Right lobe of liver (tissue), 6 donors: ENCODE results near the gene NBEA. TPM values are rescaled to one million over a fixed set of nuclear protein-coding genes. Genes with fewer than 3 reads are reported as not detected.

Source experiments
- ATAC-seq, 4 donors: fragments of 200-7000 bp; cut with Tn5 transposase; one replicate each; pipeline ENCODE4 v1.9.1; 2020; ENCODE audit warnings: mild to moderate bottlenecking in 4 of 4, moderate library complexity in 4 of 4
- DNase-seq, 3 donors: peaks; one replicate each; pipeline ENCODE4 v3.0.0-alpha.2; 2020
- H3K27ac ChIP-seq, 3 donors: fragments of 200-600 bp; one replicate each; pipeline ENCODE4 v1.8.0; 2022
- H3K27me3 ChIP-seq, 2 donors: fragments of 200-600 bp; one replicate each; pipeline ENCODE4 v1.8.0; 2022
- H3K36me3 ChIP-seq, 4 donors: fragments of 200-600 bp; sonication (generic) in 1 of 4; one replicate each; pipeline versions ENCODE4 v1.5.1 to v1.8.0; 2017 to 2022; ENCODE audit warnings: control low read depth in 1 of 4
- H3K4me1 ChIP-seq, 4 donors: fragments of 200-600 bp; sonication (generic) in 1 of 4; one replicate each; pipeline versions ENCODE4 v1.5.1 to v1.8.0; 2017 to 2022; ENCODE audit warnings: control low read depth in 1 of 4
- H3K4me3 ChIP-seq, 3 donors: fragments of 200-600 bp; one replicate each; pipeline ENCODE4 v1.8.0; 2022
- H3K9me3 ChIP-seq, 4 donors: fragments of 200-600 bp; sonication (generic) in 1 of 4; one replicate each; pipeline versions ENCODE4 v1.5.1 to v1.8.0; 2017 to 2022; ENCODE audit warnings: control low read depth in 1 of 4
- POLR2A ChIP-seq: fragments of 450-650 bp; IDR thresholded peaks from one replicate; pipeline ENCODE4 v1.6.1; 2017; ENCODE audit warnings: antibody characterized with exemption, mild to moderate bottlenecking
- WGBS: methylation state at CpG from one replicate; pipeline ENCODE4 v1.1.6; 2018; ENCODE audit warnings: low coverage, low lambda C conversion rate; ENCODE audit not compliant: insufficient coverage; ENCODE audit errors: missing lambda C conversion rate; 5-methylcytosine and 5-hydroxymethylcytosine counted together
- intact Hi-C, 2 donors: fragments of 100-400 bp; cut with DNase I; formaldehyde crosslinking; loops; one replicate each; pipeline versions ENCODE4 v1.11.2 to v1.14.1; 2022
- total RNA-seq, 6 experiments: library from RNA; depleted of rRNA in 2 of 6; stranded (reverse); fragments of >200 nt in 2 of 6; fragmentation: NEBNext Ultra II Directional in 3 of 6; extraction: Animal tissue kit (Norgen Biotek cat#: 25700) in 3 of 6; gene quantifications; one replicate each; pipeline versions ENCODE4 v1.1.0 to v1.2.4, GENCODE V29; 2016 to 2023
- TF ChIP-seq, protein P1 (sequence below), 4 donors: fragments of 200-600 bp in 3 of 4; fragments of 450-650 bp in 1 of 4; IDR thresholded peaks; one replicate each; pipeline versions ENCODE4 v1.5.1 to v1.8.0; 2016 to 2022; ENCODE audit warnings: antibody characterized with exemption in 4 of 4, mild to moderate bottlenecking in 2 of 4
- donor health status: DM: no; HTN: yes; CAD: no.
- donor health status: DM: no; HTN: no; CAD: no.
- donor health status: DM: no; HTN: no; CAD: no.
- donor health status: DM: no; HTN: yes; CAD: no.
- donor health status: DM: no; HTN: yes; CAD: no.

NBEA gene
- total RNA-seq, 6 experiments from 2014 or later, result 0.62 to 1.7 (median 0.75) TPM

GRCh38 chr13:35279500-35279899 is 337.4 kb downstream of the NBEA start:
- H3K36me3 ChIP-seq, result no peaks in the 10 kb centered on the region
- H3K27me3 ChIP-seq, result no peaks in the 10 kb centered on the region
- H3K9me3 ChIP-seq, result no peaks in the 10 kb centered on the region
- 70% methylated on average over 1 of the region's 1 CpG for WGBS
- ATAC-seq (peak in 3 of 4 donors; percentile 58 to 81 (median 59)), DNase-seq (no peak)
- H3K4me1 ChIP-seq, result no peaks in the 10 kb centered on the region
- no peak overlapping the region for H3K4me3 ChIP-seq
- TF ChIP-seq POLR2A, result no peak
- TF ChIP-seq, protein P1, sequence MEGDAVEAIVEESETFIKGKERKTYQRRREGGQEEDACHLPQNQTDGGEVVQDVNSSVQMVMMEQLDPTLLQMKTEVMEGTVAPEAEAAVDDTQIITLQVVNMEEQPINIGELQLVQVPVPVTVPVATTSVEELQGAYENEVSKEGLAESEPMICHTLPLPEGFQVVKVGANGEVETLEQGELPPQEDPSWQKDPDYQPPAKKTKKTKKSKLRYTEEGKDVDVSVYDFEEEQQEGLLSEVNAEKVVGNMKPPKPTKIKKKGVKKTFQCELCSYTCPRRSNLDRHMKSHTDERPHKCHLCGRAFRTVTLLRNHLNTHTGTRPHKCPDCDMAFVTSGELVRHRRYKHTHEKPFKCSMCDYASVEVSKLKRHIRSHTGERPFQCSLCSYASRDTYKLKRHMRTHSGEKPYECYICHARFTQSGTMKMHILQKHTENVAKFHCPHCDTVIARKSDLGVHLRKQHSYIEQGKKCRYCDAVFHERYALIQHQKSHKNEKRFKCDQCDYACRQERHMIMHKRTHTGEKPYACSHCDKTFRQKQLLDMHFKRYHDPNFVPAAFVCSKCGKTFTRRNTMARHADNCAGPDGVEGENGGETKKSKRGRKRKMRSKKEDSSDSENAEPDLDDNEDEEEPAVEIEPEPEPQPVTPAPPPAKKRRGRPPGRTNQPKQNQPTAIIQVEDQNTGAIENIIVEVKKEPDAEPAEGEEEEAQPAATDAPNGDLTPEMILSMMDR (IDR thresholded peaks at IDR 0.05), result no peak
- intact Hi-C loops, result no loop called here
- no peak overlapping the region for H3K27ac ChIP-seq

DNA sequence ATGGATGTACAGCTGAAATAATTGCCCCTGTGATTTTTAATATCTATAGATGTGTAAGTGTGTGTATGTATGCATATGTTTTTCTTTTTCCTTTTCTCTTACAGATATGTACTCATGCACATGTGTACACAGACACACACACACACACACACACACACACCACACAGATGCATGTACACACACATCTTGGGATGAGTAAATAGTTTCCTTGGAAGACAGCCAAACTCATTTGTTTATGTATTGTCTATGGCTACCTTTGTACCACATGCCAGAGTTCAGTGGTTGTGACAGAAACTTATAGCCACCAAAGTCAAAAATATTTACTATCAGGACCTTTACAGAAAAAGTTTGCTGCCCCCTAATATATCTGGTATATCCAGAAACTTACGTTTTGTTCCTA is 341.8 kb downstream of the NBEA start:
- ATAC-seq (peak in 3 of 4 donors; percentile 43 to 74 (median 47)), DNase-seq (no peak)
- H3K4me1 ChIP-seq, result no peaks in the 10 kb centered on the region
- H3K27me3 ChIP-seq, result no peaks in the 10 kb centered on the region
- H3K36me3 ChIP-seq, result no peaks in the 10 kb centered on the region
- 37% methylated on average over 1 of the region's 1 CpG for WGBS
- H3K4me3 ChIP-seq, result no peak overlapping the region
- intact Hi-C loops, result no loop called here
- TF ChIP-seq, protein P1 (IDR thresholded peaks at IDR 0.05), result no peak
- TF ChIP-seq POLR2A, result no peak
- H3K9me3 ChIP-seq, result no peaks in the 10 kb centered on the region
- H3K27ac ChIP-seq, result no peak overlapping the region

DNA sequence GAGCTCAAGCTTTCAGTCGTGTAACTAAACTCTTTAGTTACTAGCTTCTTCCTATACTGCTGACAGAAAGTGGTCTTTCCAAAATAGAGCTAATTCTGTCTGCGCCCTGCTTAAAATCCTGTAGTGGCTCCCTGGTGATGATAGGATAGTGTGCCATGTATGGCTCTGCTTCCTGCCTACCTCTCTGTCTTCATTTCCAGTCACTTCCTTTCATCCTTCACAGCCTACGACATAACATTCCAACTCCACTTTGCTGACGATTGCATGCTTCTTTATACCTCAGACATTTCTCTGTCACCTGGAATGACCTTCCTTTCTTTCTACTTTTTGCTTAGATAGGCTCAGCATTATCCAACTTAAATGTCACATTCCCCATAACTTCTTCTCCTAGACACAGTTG is 343.6 kb downstream of the NBEA start:
- TF ChIP-seq, protein P1 (IDR thresholded peaks at IDR 0.05), result no peak
- no peak for TF ChIP-seq POLR2A
- DNase-seq, result no peak
- no peak overlapping the region for H3K27ac ChIP-seq
- H3K27me3 ChIP-seq, result no peaks in the 10 kb centered on the region
- no peaks in the 10 kb centered on the region for H3K36me3 ChIP-seq
- no peaks in the 10 kb centered on the region for H3K4me1 ChIP-seq
- H3K4me3 ChIP-seq, result no peak overlapping the region
- H3K9me3 ChIP-seq, result no peaks in the 10 kb centered on the region
- intact Hi-C loops, result no loop called here
- no peak for ATAC-seq
- WGBS, result 81% methylated on average over 3 of the region's 4 CpGs

- Histone ChIP-seq H3K4me3 (no peak overlapping the region), H3K36me3 (no peaks in the 10 kb centered on the region), H3K27me3 (no peaks in the 10 kb centered on the region), H3K27ac (no peak overlapping the region), H3K9me3 (no peaks in the 10 kb centered on the region), H3K4me1 (no peaks in the 10 kb centered on the region)
- DNase-seq, result no peak
- TF ChIP-seq, protein P1 (IDR thresholded peaks at IDR 0.05), result no peak
- no peak for TF ChIP-seq POLR2A
- intact Hi-C loops, result no loop called here
- ATAC-seq, result no peak
- WGBS, result 44% methylated on average over 1 of the region's 1 CpG
These were observed 350.3 kb downstream of the NBEA start for GRCh38 chr13:35292329-35292728.

DNA sequence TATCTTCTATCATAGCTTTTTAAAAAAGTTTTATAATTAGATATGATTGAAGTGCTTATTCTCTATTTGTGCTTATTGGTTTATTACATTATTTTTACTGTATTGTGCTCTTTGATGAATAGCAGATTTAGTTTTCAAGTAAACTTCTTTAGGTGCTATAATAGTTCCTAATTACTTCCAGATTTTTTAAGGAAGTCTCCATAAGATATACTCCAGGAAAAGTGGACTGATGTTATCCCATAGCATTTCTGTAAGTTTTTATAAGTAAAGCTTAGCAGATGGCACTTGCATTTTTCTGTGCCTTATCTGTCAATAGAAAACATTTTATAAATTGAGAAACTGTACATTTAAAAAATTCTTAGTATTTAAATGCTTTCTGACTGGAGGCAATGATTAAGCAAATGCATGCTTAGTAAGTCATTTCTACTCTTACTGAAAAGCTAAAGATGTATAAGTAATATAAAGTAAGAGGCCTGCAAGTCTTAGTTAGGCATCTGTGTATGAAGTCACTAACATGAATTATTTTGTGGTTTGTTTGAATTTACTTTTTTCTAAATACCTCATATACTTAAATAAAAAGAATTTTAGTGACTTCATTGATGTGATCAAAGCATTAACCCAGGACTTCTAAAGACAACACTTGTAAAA is 351.6 kb downstream of the NBEA start:
- no peaks in the 10 kb centered on the region for H3K4me1 ChIP-seq
- no peaks in the 10 kb centered on the region for H3K9me3 ChIP-seq
- TF ChIP-seq, protein P1 (IDR thresholded peaks at IDR 0.05), result no peak
- TF ChIP-seq POLR2A, result no peak
- H3K27ac ChIP-seq, result no peak overlapping the region
- no peaks in the 10 kb centered on the region for H3K36me3 ChIP-seq
- intact Hi-C loops, result no loop called here
- no peaks in the 10 kb centered on the region for H3K27me3 ChIP-seq
- no peak overlapping the region for H3K4me3 ChIP-seq
- DNase-seq (no peak), ATAC-seq (no peak)
